Measurements from ENCODE around the gene LMO7.

LMO7 gene

DNA sequence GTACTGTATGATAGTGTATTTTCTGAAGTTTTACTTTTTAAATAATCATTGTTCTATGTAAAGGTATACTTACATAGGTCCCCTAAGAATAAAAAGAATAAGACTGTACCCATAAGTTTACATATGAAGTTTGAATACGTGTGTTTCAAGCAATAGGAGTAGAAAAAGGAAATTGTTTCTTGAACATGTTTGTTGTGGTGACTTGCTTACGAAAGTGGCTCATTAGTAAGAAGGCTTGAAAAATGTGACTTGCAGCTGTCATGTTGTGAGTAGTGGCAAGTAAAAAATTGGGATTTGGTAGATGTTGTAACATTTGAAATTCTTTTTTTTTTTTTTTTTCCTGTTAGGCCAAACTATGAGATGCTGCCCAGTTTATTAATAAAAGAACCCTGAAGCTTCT is 203.3 kb downstream of the LMO7 start:
- no peak overlapping the region for H3K4me3 ChIP-seq (ENCODE audit: low read depth, low read length)
- no peak for DNase-seq (ENCODE audit: low read depth)
- TF ChIP-seq, protein P1, sequence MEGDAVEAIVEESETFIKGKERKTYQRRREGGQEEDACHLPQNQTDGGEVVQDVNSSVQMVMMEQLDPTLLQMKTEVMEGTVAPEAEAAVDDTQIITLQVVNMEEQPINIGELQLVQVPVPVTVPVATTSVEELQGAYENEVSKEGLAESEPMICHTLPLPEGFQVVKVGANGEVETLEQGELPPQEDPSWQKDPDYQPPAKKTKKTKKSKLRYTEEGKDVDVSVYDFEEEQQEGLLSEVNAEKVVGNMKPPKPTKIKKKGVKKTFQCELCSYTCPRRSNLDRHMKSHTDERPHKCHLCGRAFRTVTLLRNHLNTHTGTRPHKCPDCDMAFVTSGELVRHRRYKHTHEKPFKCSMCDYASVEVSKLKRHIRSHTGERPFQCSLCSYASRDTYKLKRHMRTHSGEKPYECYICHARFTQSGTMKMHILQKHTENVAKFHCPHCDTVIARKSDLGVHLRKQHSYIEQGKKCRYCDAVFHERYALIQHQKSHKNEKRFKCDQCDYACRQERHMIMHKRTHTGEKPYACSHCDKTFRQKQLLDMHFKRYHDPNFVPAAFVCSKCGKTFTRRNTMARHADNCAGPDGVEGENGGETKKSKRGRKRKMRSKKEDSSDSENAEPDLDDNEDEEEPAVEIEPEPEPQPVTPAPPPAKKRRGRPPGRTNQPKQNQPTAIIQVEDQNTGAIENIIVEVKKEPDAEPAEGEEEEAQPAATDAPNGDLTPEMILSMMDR (IDR thresholded peaks at IDR 0.05; ENCODE audit: insufficient read depth, low read depth, low read length, missing control alignments), result no peak

DNA sequence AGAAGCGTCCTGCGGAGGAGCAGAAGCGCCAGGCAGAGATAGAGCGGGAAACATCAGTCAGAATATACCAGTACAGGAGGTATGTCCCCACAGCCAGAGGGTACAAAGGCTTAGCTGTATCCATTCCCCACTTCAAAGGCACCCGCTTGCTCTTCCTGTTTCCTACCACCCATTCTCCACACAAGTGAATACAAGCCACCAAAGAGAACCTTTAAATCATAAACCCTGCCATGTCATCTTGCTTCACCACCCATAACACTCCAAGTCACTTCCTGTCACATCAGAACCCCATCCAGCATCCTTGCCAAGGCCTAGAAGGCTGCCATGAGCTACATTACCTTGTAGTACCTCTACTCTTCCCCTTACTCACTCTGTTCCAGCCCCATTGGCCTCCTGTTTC is 205.8 kb downstream of the LMO7 start:
- TF ChIP-seq, protein P1 (IDR thresholded peaks at IDR 0.05; ENCODE audit: insufficient read depth, low read depth, low read length, missing control alignments), result no peak
- no peak for DNase-seq (ENCODE audit: low read depth)
- no peak overlapping the region for H3K4me3 ChIP-seq (ENCODE audit: low read depth, low read length)

DNA sequence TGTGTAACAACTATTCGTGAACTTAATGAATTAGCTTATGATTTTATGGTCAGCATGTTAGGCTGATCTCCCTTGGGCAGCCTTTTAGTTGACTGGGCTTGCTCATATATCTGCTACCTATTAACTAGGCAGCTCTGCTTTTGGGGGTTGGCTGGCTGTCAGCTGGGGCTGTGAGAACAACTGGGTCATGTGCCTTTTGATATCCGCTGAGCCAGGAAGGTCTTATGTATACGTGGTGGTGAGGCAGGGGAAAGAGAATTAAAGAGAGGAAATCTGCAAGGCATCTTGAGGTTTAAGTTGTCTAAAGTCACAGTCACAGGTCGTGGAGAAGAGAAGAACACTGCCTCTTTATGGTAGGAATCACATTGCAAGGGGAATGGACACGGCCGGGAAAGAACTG is 206.9 kb downstream of the LMO7 start:
- no peak overlapping the region for H3K4me3 ChIP-seq (ENCODE audit: low read depth, low read length)
- DNase-seq (ENCODE audit: low read depth), result no peak
- TF ChIP-seq, protein P1 (IDR thresholded peaks at IDR 0.05; ENCODE audit: insufficient read depth, low read depth, low read length, missing control alignments), result no peak

DNA sequence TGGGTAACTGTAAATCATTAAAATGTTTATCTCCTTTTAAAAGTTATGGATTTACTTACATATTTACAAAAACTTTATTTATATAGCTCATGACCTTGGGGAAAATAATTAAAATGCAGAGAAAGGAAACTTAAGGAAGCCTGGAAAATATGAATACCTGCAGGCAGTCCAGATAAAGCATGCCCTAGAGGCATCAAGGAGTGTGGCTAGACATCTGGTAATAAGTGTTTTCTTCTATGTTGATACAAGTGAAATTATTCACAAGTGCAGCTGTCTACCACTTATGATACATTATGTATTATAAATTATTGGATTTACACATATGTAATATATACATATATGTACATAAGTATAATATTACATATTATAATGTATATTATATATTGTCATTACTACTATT is 207.9 kb downstream of the LMO7 start:
- no peak for DNase-seq (ENCODE audit: low read depth)
- TF ChIP-seq, protein P1 (IDR thresholded peaks at IDR 0.05; ENCODE audit: insufficient read depth, low read depth, low read length, missing control alignments), result no peak
- H3K4me3 ChIP-seq (ENCODE audit: low read depth, low read length), result no peak overlapping the region

DNA sequence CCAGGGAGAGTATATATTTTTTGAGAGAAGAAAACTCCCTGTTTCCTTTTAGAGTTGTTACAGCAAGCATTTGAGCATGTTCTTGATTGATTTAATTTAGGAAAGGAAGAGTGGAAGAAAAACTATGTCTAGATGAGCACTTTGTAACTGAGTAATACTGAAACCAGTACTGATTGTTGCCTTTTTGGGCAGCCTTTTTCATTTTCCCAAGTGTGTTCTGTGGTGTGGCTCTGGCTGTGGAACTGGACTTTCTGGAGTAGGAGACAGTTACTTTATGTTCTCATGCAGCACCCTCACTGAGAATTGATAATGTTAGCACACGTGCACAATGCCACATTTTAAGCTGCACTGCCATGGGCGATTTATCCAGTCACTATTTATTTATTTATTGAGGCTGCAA is 211.5 kb downstream of the LMO7 start:
- no peak for DNase-seq (ENCODE audit: low read depth)
- TF ChIP-seq, protein P1 (IDR thresholded peaks at IDR 0.05; ENCODE audit: insufficient read depth, low read depth, low read length, missing control alignments), result no peak
- no peak overlapping the region for H3K4me3 ChIP-seq (ENCODE audit: low read depth, low read length)

DNA sequence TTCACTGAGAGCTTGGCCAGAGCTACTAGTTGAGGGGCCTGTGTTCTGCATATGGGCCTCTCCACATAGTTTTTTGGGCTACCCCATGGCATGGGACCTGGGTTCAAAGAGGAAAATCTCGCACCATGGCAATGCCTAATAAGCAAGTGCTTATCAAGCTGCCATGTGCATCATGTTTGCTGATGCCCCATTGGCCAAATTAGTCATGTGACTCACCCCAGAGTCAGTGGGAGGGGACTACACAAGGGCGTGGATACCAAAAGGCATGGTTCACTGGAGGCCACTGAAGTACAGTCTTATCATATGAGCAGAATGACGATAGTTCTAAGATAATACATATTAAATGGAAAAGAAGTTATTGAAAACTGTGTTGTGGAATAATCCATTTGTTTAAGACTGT is 214.8 kb downstream of the LMO7 start:
- no peak for DNase-seq (ENCODE audit: low read depth)
- TF ChIP-seq, protein P1 (IDR thresholded peaks at IDR 0.05; ENCODE audit: insufficient read depth, low read depth, low read length, missing control alignments), result no peak
- H3K4me3 ChIP-seq (ENCODE audit: low read depth, low read length), result no peak overlapping the region

DNA sequence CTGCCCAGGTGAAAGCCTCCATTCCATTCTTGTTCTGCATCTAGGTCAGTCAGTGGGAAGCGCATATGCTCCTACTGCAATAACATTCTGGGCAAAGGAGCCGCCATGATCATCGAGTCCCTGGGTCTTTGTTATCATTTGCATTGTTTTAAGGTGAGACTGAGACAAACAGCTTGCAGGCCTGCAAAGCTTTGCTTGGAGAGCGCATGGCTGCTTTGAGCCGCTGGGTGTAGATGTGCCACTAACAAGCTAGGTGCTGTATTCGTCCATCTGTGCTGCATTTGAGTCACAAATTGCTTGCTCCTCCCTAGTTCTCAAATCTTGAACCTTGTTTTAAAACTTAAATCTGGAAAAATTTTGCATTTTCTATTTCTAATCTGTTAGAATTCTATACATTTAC is 219.1 kb downstream of the LMO7 start:
- H3K4me3 ChIP-seq (ENCODE audit: low read depth, low read length), result no peak overlapping the region
- DNase-seq (ENCODE audit: low read depth), result no peak
- TF ChIP-seq, protein P1 (IDR thresholded peaks at IDR 0.05; ENCODE audit: insufficient read depth, low read depth, low read length, missing control alignments), result no peak

Data from GM12865 (cell line).